SK-N-SH (cell line): ENCODE results near the gene EXOC6B. TPM values are rescaled to one million over a fixed set of nuclear protein-coding genes. Genes with fewer than 3 reads are reported as not detected.

ENCODE experiments used
- CTCF ChIA-PET: fragments of 300-600, 350-600 bp; formaldehyde crosslinking; extraction: SDS; loops from one replicate; lab custom pipeline; 2021; lab: Yijun Ruan, JAX
- POLR2A ChIA-PET: fragments of 350-600 bp; sonication (Branson Sonifier 250); formaldehyde crosslinking; extraction: SDS; loops from one replicate; lab custom pipeline; 2020; ENCODE audit warnings: antibody characterized with exemption, inconsistent platforms; lab: Yijun Ruan, JAX
- DNase-seq: peaks from one replicate; pipeline ENCODE4 v3.0.0; 2012
- H2AFZ ChIP-seq: fragments of 200-600 bp; sonication (generic); 2 replicates; pipeline ENCODE4 v1.8.1; 2016; ENCODE audit warnings: antibody characterized with exemption, mild to moderate bottlenecking, low read depth
- H3F3A ChIP-seq: fragments of 200-600 bp; sonication (generic); replicated peaks from 2 replicates; pipeline ENCODE3; 2016; ENCODE audit warnings: antibody characterized with exemption, mild to moderate bottlenecking; ENCODE audit not compliant: insufficient read depth
- H3K27ac ChIP-seq, 2 experiments: fragments of 200-500 bp in 1 of 2; fragments of 200-600 bp in 1 of 2; sonication (Bioruptor generic) in 1 of 2; sonication (generic), shearing (Covaris generic) in 1 of 2; 2 replicates each; pipeline versions ENCODE4 v1.5.1 to v1.6.1; 2014 to 2016; ENCODE audit warnings: low read depth in 2 of 2, inconsistent platforms in 1 of 2, low read length in 1 of 2, mild to moderate bottlenecking in 1 of 2, mixed read lengths in 1 of 2
- H3K27me3 ChIP-seq: fragments of 200-600 bp; sonication (generic), shearing (Covaris generic); 2 replicates; pipeline ENCODE4 v1.6.1; 2016; ENCODE audit warnings: mixed run types; ENCODE audit not compliant: insufficient read depth
- H3K36me3 ChIP-seq, 2 experiments: fragments of 200-500 bp in 1 of 2; fragments of 200-600 bp in 1 of 2; sonication (Bioruptor generic) in 1 of 2; sonication (generic) in 1 of 2; replicated peaks in 1 of 2; 2 replicates each; pipeline versions ENCODE3 to v1.5.1; 2014 to 2016; ENCODE audit warnings: low read length in 1 of 2, mild to moderate bottlenecking in 1 of 2; ENCODE audit not compliant: insufficient read depth in 2 of 2, control insufficient read depth in 1 of 2
- H3K4me1 ChIP-seq, 2 experiments: fragments of 200-500 bp in 1 of 2; fragments of 200-600 bp in 1 of 2; sonication (Bioruptor generic) in 1 of 2; sonication (generic), shearing (Covaris generic) in 1 of 2; 2 replicates each; pipeline versions ENCODE4 v1.5.1 to v1.6.1; 2014 to 2016; ENCODE audit warnings: low read depth in 1 of 2, low read length in 1 of 2, mixed run types in 1 of 2; ENCODE audit not compliant: insufficient read depth in 2 of 2, control insufficient read depth in 1 of 2
- H3K4me2 ChIP-seq: fragments of 200-600 bp; sonication (generic), shearing (Covaris generic); 2 replicates; pipeline ENCODE4 v1.6.1; 2017; ENCODE audit warnings: mixed run types
- H3K4me3 ChIP-seq, 2 experiments: fragments of 200-500 bp in 1 of 2; fragments of 200-600 bp in 1 of 2; sonication (Bioruptor generic) in 1 of 2; sonication (generic), shearing (Covaris generic) in 1 of 2; 2 replicates each; pipeline versions ENCODE4 v1.5.1 to v1.8.1; 2014 to 2016; ENCODE audit warnings: low read depth in 2 of 2, inconsistent platforms in 1 of 2, low read length in 1 of 2, mild to moderate bottlenecking in 1 of 2, mixed read lengths in 1 of 2, moderate library complexity in 1 of 2
- H3K79me2 ChIP-seq: fragments of 200-600 bp; sonication (generic); 2 replicates; pipeline ENCODE4 v1.8.1; 2017; ENCODE audit warnings: mild to moderate bottlenecking; ENCODE audit not compliant: insufficient read depth
- H3K9ac ChIP-seq: fragments of 200-600 bp; sonication (generic); 2 replicates; pipeline ENCODE4 v1.6.1; 2017; ENCODE audit warnings: mixed run types
- H3K9me2 ChIP-seq: fragments of 200-600 bp; sonication (generic); 2 replicates; pipeline ENCODE4 v1.6.1; 2017; ENCODE audit warnings: mixed run types
- H3K9me3 ChIP-seq: fragments of 200-600 bp; sonication (generic); 2 replicates; pipeline ENCODE4 v1.6.1; 2017; ENCODE audit warnings: mixed run types, mild to moderate bottlenecking, moderate library complexity
- H4K20me1 ChIP-seq: fragments of 200-600 bp; sonication (generic); 2 replicates; pipeline ENCODE4 v1.6.1; 2017; ENCODE audit warnings: mild to moderate bottlenecking, mixed run types; ENCODE audit not compliant: insufficient read depth
- CHD2 ChIP-seq: fragments of 150-350 bp; IDR thresholded peaks from 2 replicates; pipeline ENCODE4 v1.6.1; 2018; ENCODE audit warnings: low read length; ENCODE audit not compliant: partially characterized antibody
- EP300 ChIP-seq, 2 experiments: IDR thresholded peaks; 2 replicates each; pipeline versions ENCODE4 v1.4.0 to v1.6.1; 2012; ENCODE audit warnings: borderline replicate concordance in 1 of 2, low read depth in 1 of 2, low read length in 1 of 2
- EZH2phosphoT487 ChIP-seq: fragments of 200-600 bp; sonication (generic); IDR thresholded peaks from 2 replicates; pipeline ENCODE4 v1.6.1; 2017; ENCODE audit warnings: low read depth, mixed run types, mild to moderate bottlenecking, antibody characterized with exemption, moderate library complexity, borderline replicate concordance
- FOSL2 ChIP-seq: IDR thresholded peaks from 2 replicates; pipeline ENCODE4 v1.4.0; 2012; ENCODE audit warnings: low read depth, mild to moderate bottlenecking, moderate library complexity, borderline replicate concordance
- GABPA ChIP-seq: IDR thresholded peaks from 2 replicates; pipeline ENCODE4 v1.4.0; 2012; ENCODE audit warnings: low read depth, mild to moderate bottlenecking
- GATA2 ChIP-seq: sonication (generic); formaldehyde crosslinking; IDR thresholded peaks from 2 replicates; pipeline ENCODE4 v1.5.0; 2020; ENCODE audit warnings: mild to moderate bottlenecking, missing genetic modification reagents
- JUND ChIP-seq: IDR thresholded peaks from 2 replicates; pipeline ENCODE4 v1.4.0; 2012
- NFIC ChIP-seq: IDR thresholded peaks from 2 replicates; pipeline ENCODE4 v1.4.0; 2012; ENCODE audit warnings: borderline replicate concordance
- RXRA ChIP-seq: IDR thresholded peaks from 2 replicates; pipeline ENCODE4 v1.4.0; 2012; ENCODE audit warnings: low read depth, mild to moderate bottlenecking, borderline replicate concordance
- TAF1 ChIP-seq: IDR thresholded peaks from 2 replicates; pipeline ENCODE4 v1.6.1; 2012; ENCODE audit warnings: low read depth, mild to moderate bottlenecking, low read length, moderate library complexity, borderline replicate concordance
- YY1 ChIP-seq: IDR thresholded peaks from 2 replicates; pipeline ENCODE4 v1.4.0; 2012; ENCODE audit warnings: low read depth, mild to moderate bottlenecking
- WGBS: methylation state at CpG from one replicate; pipeline ENCODE4 v1.1.6; 2017; ENCODE audit warnings: low lambda C conversion rate; 5-methylcytosine and 5-hydroxymethylcytosine counted together
- polyA plus RNA-seq, 3 experiments: library from polyadenylated mRNA; depleted of rRNA; stranded (reverse); fragments of >200 nt; gene quantifications; 2 replicates each; pipeline ENCODE4 v1.2.3, GENCODE V29; 2012
- TF ChIP-seq, protein P1 (sequence below): IDR thresholded peaks from 2 replicates; pipeline ENCODE4 v1.6.1; 2012; ENCODE audit warnings: mild to moderate bottlenecking, low read depth, low read length, moderate library complexity
- TF ChIP-seq, protein P2 (sequence below): IDR thresholded peaks from 2 replicates; pipeline ENCODE4; 2012

Gene EXOC6B
- polyA plus RNA-seq, 1 of the 3 experiments (the other 2 are of a cell fraction), result 7.4 TPM

DNA sequence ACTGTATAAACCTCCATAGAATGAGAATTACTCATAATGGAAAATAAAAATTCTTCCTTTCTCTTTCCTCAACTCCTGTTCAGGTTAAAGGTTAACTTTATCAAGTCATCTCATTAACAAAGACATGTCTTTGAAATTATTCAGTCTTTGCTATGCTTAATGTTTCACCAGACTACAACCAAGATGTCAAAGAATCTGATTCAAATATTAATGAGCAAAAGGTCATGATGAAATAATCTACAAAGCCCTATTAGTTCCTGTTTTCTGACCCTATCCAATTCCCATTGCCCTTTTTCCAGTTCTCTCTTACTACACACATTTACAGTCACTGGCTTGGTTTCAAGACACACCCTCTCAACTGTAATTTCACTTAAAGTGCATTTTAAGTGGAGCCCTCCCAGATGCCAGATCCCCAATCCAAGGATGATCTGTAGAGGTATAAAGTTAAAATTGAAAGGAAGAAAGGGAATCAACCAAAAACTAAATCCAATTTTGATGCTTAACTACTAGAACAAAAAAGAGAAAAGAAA lies 431.2 kb downstream of the EXOC6B start:
- H3K9ac ChIP-seq, result no peak overlapping the region
- no peak overlapping the region for H3K27ac ChIP-seq
- H3K4me1 ChIP-seq, result no peaks in the 10 kb centered on the region; a peak in 1 of 4 replicates
- H4K20me1 ChIP-seq, result no peaks in the 10 kb centered on the region
- POLR2A ChIA-PET, result no interaction called here
- no peak overlapping the region for H3K4me3 ChIP-seq
- H3K79me2 ChIP-seq, result no peaks in the 10 kb centered on the region
- peaks cover 1% of the 10 kb centered on the region; the same call in 1 of the 2 replicates for H3K9me3 ChIP-seq
- TF ChIP-seq EZH2phosphoT487 (no peak), CHD2 (no peak), GABPA (no peak), GATA2 (no peak), NFIC (no peak), EP300 (IDR thresholded peaks at IDR 0.05; ENCODE audit: borderline replicate concordance in 1 of 2, low read depth in 1 of 2, low read length in 1 of 2) (no peak), RXRA (no peak), TAF1 (no peak), FOSL2 (no peak), YY1 (no peak)
- TF ChIP-seq, protein P1, sequence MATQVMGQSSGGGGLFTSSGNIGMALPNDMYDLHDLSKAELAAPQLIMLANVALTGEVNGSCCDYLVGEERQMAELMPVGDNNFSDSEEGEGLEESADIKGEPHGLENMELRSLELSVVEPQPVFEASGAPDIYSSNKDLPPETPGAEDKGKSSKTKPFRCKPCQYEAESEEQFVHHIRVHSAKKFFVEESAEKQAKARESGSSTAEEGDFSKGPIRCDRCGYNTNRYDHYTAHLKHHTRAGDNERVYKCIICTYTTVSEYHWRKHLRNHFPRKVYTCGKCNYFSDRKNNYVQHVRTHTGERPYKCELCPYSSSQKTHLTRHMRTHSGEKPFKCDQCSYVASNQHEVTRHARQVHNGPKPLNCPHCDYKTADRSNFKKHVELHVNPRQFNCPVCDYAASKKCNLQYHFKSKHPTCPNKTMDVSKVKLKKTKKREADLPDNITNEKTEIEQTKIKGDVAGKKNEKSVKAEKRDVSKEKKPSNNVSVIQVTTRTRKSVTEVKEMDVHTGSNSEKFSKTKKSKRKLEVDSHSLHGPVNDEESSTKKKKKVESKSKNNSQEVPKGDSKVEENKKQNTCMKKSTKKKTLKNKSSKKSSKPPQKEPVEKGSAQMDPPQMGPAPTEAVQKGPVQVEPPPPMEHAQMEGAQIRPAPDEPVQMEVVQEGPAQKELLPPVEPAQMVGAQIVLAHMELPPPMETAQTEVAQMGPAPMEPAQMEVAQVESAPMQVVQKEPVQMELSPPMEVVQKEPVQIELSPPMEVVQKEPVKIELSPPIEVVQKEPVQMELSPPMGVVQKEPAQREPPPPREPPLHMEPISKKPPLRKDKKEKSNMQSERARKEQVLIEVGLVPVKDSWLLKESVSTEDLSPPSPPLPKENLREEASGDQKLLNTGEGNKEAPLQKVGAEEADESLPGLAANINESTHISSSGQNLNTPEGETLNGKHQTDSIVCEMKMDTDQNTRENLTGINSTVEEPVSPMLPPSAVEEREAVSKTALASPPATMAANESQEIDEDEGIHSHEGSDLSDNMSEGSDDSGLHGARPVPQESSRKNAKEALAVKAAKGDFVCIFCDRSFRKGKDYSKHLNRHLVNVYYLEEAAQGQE, result no peak
- H3K9me2 ChIP-seq, result no peaks in the 10 kb centered on the region; the same call in 1 of the 2 replicates
- H3K27me3 ChIP-seq, result no peaks in the 10 kb centered on the region
- CTCF ChIA-PET, result no interaction called here
- no peaks in the 10 kb centered on the region for H3F3A ChIP-seq
- H3K4me2 ChIP-seq, result no peak overlapping the region
- no peak overlapping the region for H2AFZ ChIP-seq
- no peak for DNase-seq
- H3K36me3 ChIP-seq, result no peaks in the 10 kb centered on the region

DNA sequence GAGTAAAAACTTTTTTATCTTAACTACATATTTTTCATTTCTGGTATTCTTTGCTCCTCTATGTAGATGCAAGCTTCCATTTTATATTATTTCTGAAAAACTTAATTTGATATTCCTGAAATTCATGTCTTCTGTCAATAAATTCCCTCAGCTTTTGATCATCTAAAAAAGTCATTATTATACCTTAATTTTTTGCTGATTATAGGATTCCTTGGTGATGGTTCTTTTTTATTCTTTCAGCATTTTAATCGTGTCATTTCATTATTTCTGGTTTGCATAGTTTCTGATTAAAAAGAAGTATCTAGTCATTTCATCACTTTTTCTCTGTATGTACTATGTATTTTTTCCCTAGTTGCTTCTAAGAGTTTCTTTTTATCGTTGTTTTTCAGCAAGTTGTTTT lies 436.4 kb downstream of the EXOC6B start:
- no peak for DNase-seq
- Histone ChIP-seq H3K9me2 (no peaks in the 10 kb centered on the region; the same call in 1 of the 2 replicates), H3K4me1 (no peaks in the 10 kb centered on the region), H3K79me2 (no peaks in the 10 kb centered on the region), H2AFZ (no peak overlapping the region), H3K27ac (no peak overlapping the region), H3K9ac (no peak overlapping the region), H4K20me1 (no peaks in the 10 kb centered on the region), H3K36me3 (no peaks in the 10 kb centered on the region), H3K9me3 (0 out of 2 replicates have a peak, but pooled peaks cover 3% of the 10 kb centered on the region), H3K4me3 (no peak overlapping the region), H3K4me2 (no peak overlapping the region), H3F3A (peaks cover 5% of the 10 kb centered on the region), H3K27me3 (no peaks in the 10 kb centered on the region)
- no peak for TF ChIP-seq JUND
- TF ChIP-seq, protein P2, sequence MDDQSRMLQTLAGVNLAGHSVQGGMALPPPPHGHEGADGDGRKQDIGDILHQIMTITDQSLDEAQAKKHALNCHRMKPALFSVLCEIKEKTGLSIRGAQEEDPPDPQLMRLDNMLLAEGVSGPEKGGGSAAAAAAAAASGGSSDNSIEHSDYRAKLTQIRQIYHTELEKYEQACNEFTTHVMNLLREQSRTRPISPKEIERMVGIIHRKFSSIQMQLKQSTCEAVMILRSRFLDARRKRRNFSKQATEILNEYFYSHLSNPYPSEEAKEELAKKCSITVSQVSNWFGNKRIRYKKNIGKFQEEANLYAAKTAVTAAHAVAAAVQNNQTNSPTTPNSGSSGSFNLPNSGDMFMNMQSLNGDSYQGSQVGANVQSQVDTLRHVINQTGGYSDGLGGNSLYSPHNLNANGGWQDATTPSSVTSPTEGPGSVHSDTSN, result no peak
- WGBS, result 90% methylated on average over 2 of the region's 2 CpGs
- ChIA-PET POLR2A (no interaction called here), CTCF (no interaction called here)
